LoVo (cell line): ENCODE data around the gene PAQR3.
"Not testable (repeated sequence)": the region's sequence is repeated elsewhere in the genome, so short reads cannot be mapped to it uniquely, and the experiment has no call there.

Experiments used
- DNase-seq: peaks from one replicate; pipeline ENCODE4 v3.0.0-alpha.2; 2016; ENCODE audit warnings: low spot score

Gene PAQR3

DNA sequence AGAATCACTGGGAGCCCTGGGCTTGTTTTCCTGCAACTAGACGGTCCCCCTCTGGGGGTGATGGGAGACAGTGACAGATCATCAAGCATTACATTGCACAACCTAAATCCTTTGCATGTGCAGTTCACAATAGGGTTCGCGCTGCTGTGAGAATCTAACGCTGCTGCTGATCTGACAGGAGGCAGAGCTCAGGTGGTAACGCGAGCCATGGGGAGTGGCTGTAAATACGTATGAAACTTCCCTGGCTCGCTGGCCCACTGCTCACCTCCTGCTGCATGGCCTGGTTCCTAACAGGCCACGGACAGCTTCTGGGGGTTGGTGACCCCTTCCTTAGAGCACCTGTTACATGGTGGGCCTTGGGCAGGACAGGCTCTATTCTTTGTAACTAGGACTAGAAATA lies 10.4 kb downstream of the PAQR3 start:
- DNase-seq, result no peak

DNA sequence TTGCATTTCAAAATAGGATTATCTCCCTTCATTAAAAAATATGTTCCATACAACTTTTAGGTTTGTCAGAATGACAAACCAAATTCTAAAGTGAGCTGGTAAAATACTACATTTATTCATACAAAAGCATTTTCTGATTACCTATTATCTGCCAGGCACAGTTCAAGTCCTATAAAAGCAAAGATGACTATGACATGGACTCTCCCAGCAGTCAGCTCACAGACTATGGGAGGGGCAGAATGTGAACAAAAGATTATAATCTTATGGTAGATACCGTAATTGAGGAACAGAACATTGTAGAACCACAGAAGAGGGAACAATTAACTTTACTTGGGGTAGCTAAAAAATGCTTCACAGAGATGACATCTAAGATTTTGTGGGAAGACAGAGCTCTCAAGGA lies 12.4 kb downstream of the PAQR3 start:
- DNase-seq, result no peak

DNA sequence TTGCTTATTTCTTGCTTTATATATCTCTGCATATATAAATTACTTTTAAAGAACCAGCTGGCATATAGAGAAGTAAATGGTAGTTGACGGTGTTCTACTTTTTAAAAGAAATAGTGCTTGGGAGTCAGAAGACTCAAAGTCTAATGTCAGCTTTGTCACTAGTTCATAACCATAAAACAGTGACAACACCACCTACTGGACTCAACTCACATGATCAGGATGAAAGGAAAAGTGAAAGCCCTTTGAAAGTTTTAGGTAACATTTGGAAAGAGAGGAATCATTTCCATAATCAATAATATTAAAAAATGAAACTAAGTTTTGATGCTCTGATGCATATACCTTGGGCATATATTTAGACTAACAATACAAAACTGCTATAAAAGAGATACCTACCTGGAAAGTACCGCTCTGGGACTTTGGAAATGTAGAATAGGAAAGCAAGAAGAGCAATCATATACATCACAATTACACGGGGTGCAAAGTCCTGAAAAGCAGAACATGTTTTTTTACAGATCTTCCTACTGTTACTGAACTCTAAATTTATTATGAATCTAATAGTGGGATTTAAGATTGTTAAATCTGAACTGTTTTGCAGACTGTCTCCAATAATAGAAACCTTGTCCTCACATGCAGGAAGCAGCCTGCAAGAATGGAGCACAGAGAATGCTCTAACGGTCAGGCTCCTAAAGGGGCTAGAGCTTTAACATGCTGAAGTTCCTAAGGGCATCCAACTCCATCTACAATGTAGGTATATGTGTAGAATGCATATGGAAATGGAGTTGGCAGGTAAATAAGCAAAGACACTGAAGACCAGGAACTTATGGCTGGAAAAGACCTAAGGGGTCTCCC lies 15.6 kb downstream of the PAQR3 start:
- no peak for DNase-seq

DNA sequence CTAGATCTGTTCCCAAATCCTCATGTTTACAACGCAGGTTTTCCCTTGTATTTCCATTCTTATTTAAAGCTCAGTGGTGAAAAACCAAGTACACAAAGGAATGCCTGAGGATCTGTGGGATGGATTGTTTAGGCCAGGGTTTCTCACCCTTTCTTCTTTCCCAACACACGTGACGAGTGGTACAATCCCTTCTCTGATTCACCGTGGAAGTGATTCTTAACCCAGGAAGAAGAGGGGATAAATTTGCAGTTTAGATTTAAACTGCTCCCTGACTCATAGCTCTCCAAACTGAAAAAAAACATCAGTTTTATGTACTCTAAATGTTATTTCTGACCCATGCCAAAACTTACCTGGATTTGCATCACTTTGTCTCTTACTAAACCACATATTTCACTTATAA lies 17.0 kb downstream of the PAQR3 start:
- no peak for DNase-seq

DNA sequence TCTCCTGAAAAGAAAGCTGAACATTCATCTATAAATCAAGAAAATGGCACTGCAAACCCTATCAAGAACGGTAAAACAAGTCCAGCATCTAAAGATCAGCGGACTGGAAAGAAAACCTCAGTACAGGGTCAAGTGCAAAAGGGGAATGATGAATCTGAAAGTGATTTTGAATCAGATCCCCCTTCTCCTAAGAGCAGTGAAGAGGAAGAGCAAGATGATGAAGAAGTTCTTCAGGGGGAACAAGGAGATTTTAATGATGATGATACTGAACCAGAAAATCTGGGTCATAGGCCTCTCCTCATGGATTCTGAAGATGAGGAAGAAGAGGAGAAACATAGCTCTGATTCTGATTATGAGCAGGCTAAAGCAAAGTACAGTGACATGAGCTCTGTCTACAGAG lies 28.6 kb downstream of the PAQR3 start:
- DNase-seq, result no peak

DNA sequence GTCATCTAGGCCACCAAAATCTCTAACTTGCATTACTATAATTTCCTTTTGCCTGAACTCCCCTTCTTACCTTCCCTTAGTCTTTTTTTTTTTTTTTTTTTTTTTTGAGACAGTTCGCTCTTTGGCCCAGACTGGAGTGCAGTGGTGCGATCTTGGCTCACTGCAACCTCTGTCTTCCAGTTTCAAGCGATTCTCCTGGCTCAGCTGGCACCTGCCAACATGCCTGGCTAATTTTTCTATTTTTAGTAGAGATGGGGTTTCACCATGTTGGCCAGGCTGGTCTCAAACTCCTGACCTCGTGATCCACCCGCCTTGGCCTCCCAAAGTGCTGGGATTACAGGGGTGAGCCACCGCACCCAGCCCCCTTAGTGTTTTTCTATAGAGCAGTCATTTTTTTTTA lies 30.3 kb downstream of the PAQR3 start:
- not testable (repeated sequence) for DNase-seq

DNA sequence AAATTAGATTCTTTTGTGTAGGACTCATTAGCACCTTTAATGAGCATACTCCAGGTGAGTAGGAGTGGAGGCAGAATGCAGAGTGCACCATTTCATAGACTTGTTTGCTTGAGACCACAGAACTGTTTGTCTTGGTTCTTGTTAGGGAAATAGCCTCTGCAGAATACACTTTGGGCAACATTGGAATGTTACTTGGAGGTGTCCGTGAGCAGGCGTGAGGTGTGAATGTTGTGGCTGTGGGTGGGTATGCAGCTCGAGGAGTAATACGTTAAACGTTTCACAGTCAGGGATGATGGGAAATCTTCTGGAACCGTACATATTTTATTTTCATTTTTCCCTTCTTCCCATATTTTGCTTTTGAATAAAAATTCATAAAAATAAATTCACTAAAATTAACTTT lies 31.6 kb downstream of the PAQR3 start:
- DNase-seq, result no peak

DNA sequence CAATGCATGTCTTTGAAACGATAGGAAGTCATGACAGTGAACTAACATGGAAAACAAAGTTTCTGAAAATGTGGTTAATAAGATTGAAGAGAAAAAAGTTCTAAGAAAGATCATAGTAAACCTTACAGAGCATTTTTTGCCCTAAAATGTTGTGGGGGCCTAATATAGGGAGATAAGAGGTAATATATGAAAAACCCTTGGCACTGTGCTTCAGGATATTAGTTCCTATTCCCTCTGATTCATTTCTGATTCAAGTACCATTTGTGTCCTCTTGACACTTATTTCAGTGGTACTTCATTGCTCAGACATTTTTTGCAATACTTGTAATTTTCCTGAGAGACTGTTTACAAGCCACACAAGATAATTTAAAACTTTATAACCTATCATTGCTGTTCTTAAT lies 35.1 kb downstream of the PAQR3 start:
- DNase-seq, result no peak

DNA sequence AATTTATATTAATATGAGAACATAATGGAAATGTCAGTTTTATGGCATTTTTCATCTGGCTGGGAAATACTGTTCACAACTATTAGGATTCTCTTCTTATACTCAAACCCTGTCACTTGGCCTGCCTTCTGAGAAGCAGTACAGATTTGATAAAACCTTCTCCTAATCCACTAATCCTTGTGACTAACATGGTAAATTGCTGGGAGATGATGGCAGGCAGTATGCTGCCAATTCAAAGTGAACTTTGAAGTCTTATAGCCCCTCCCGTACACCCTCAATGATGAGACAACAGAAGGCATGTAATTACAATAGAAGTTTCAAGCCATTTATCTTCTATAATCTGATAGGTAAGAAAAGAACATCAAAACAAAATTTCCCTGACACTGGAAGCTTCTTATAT lies 36.9 kb downstream of the PAQR3 start:
- no peak for DNase-seq

DNA sequence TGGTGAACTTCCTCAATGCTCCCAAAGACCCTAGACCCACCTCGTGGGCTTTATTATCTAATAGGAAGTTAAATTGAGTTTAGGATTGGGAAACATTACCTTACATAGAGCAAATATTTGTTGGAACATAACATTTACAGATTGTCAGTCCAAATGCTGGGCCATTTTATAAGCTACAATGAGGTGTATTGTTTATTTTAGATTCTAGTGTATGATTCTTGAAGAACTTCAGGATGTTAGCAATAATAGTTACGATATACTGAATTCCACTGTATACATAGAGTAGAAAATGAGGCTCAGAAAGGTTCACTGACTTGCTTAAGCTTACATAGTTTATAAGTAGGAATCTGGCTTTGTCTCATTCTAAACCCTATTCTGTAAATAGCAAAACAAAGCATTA lies 37.4 kb downstream of the PAQR3 start:
- no peak for DNase-seq

DNA sequence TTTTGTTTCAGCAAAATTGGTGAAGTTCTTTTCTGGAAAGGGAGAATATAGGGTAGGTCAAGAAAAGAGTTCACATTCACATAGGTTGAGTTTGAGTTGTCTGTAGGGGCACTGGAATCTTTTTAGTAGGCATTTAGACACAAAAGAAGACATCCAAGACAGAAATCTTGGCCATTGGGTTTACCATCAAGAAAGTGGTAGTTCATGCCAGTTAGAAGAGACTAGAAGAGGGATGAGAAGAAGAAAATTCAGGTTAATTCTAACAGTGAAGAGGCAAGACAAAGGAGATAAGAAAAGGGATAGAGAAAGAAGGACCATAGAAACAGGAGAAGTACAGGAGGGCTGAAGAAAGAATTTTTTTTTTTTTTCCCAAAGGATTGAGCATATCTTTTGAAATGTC lies 39.9 kb downstream of the PAQR3 start:
- DNase-seq, result no peak

DNA sequence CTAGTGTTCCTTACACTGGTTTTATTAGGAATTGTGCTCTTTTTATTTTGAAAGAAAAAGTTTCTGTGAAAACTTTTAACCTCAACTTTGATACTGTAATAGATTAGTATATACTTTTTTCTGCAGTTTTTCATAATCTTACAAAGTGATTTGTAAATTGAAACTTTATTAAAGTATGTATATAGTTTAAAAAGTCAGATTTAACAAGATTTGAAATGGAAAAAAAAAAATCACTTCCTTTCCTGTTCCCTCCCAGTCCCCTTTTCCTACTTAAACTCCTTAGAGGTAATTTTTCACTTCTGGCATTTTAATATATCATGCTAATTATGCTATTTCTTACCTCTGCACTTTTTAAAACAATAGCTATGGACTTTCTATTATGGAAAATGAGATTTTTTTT lies 49.3 kb downstream of the PAQR3 start:
- no peak for DNase-seq

DNA sequence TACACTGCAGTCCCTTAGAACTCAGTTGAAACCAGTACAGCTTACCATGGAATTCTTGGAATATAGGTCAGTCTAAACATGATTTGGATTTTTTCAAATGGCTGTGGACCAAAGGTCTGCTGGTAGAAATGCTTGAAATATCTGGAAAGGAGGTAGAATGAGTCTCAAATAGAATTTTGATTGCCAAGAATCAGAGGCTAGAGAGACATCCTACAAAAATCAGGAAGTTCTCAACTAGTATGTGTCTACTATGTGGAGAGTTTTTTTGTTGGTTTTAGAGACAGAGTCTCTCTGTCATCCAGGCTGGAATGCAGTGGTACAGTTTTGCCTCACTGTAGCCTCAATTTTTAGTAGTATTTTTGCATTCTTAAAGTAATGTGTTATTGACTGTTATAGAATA lies 53.6 kb downstream of the PAQR3 start:
- DNase-seq, result no peak

DNA sequence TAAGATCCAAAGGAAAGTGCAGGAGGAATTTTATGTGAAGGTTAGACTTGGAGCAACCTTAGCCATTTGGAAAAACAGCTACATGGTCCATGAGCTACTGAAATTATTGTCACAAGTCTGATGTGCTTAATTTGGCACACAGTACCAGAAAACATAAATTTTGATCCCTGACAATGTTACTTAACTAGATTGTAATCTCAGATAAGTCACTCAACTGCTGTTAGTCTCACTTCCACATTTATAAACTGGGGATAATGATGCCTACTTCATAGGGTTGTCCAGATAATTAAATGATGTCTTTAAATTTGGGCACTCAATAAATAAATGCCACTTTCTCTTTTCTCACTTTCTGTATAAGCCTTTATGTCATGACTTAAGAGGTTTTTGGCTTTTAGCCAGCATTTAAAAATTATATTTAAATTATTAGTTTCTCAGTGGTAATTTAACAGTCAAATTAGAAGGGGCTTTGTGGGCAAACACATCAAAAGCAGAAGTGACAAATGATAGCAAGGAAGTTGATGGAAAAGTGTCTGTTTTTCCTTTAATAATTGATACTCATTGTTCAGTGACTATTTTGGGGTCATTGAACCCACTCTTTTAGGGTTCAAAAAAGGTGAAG lies 58.3 kb downstream of the PAQR3 start:
- DNase-seq, result no peak

DNA sequence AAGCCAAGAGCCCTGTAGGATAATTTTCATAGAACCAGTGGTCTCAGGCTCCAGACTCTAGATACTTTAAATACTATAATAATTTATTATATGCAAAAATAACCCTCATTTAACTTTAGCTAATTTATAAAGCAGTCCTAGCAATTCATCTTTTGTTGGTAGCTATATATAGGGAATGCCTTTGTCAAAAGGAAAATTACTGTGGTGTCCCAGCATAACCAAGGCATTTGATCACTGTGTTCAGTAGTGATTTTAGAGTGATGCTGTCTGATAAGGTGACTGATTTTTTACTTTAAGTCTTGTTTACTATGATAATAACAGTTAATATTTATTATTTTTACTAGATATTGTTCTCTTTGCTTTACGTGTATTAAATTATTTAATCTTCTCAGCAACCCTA lies 61.2 kb downstream of the PAQR3 start:
- no peak for DNase-seq

DNA sequence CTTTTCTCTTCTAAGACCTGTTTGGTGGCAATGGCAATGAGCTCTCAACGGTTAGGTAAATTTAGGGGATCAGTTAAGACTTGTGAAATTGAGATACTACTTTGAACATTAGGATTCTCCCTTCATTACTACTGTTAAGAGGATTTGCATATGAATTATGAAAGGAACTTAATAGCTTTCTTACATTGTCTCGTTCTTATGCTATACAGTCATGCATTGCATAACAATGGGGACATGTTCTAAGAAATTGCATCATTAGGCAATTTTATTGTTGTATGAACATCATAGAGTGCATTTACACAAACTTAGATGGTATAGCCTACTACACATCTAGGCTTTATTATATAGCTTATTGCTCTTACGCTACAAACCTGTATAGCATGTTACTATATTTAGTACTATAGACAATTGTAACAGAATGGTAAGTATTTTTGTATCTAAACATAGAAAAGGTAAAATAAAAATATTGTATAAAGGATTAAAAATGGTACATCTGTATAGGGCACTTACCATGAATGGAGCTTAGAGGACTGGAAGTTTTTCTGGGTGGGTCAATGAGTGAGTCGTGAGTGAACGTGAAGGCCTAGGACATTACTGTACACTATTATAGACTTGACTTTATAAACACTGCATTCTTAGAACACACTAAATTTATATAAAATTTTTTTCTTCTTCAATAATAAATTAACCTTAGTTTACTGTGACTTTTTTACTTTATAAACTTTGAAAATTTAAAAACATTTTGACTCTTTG lies 62.5 kb downstream of the PAQR3 start:
- DNase-seq, result no peak

DNA sequence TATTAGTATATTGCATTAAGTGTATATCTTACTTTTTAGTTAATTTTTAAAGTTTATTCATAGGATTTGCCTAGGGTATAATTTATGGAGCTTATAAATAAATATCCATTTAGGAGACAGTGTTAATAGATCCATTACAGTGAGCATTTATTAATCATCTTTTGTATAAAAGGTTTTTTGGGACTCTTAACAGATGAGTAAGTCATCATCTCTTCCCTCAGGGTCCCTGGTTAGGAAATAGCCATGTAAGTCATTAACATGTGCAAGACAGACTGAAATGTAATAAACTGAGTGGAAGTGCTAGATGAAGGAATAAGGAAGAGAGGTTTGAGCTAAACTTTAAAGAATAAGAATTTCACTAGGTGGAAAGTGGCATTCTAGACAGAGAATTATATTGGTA lies 69.2 kb downstream of the PAQR3 start:
- DNase-seq, result no peak

DNA sequence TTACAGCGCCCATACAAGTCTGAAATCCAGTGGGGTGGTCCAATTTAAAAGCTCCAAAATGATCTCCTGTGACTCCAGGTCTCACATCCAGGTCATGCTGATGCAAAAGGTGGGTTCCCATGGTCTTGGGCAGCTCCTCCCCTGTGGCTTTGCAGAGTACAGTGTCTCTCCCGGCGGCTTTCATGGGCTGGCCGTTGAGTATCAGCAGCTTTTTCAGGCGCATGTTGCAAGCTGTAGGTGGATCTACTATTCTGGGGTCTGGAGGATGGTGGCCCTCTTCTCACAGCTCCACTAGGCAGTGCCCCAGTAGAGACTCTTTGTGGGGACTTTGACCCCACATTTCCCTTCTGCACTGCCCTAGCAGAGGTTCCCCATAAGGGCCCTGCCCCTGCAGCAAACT lies 70.5 kb downstream of the PAQR3 start:
- not testable (repeated sequence) for DNase-seq

DNA sequence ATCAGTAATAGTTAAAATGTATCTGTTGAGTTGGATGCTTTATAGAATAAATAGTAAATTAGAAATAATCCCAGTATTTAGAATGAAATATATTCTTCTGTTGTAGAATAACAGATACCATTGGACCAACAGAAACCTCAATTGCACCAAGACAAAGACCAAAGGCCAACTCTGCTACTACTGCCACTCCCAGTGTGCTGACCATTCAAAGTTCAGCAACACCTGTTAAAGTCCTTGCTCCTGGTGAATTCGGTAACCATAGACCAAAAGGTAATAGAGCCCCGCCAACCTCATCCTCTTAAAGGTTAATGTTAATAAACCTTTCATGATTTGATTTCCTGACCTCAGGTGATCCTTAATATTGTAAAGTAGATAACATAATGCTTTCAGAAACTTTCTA lies 73.8 kb downstream of the PAQR3 start:
- DNase-seq, result no peak

DNA sequence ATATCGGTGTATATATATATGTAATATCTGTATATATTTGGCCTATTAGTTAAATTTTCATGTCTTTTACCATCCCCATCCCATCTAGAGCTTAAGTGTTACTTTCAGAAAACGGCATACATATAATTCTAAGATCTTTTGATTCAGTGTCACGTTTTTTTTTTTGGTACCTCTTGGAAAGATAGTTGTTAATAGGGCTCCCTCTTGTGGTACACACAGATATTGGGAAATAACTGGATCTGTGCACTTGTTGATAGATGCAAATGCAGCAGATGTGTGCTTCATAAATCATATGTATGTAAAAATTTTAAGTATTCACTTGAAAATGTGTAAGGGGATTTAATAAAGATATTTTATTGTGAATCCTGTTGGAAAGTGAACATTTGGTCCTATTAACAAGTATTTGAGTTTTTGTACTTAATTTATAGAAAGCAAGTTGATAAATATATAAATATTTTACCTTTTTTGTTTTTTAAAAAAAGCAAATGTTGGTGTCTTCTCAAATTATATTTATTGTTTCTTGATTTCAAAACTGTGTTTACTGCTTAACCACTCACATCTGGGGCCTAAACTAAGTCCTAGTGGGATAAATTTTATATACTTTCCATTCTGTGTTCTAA lies 74.7 kb downstream of the PAQR3 start:
- DNase-seq, result peak; percentile 78

DNA sequence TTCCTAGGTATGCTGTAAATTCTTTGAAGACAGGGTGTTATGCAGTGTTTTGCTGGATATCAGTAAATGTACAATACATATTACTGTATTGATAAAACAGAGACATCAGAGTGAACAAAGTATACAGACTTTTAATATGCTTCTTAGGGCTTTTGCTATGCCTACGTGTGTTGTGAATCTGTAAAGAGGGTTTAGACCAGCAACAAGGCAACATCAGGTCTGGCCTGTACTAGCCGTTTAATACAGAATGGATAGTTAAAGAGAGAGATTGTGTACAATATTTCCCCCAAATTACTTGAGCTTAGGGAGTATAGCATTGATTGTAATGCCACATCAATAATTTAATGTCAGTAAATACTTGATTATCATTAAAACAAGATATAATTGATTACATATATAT lies 75.2 kb downstream of the PAQR3 start:
- no peak for DNase-seq

DNA sequence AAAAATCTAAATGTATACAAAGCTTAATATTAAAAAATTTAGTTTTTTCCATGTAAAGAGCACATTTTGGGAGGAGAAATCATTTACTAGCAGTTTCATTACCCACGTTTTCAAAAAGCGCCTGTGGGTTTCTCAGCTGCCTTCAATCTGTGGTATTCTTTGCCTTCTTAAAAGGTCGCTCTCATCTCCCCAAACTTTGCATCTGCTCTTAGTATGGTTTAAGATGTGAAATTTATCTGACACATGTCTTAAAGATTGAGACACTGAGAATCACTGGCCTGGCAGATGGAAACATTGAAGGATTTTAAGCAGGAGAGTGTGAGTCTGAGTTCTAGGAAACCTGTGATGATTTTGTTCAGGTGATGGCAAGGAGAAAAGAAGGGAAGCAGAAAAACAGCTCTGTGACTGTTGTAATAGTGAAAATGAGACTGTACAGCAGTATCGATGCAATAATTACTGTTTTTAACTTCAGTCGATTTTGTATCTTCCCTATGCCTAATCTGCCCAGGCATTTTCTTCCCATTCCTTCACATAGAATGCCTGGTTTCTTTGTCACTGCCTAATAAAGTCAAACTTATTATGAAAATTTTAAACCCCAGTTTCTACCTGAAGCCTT lies 75.9 kb downstream of the PAQR3 start:
- DNase-seq, result no peak
